ENCODE data around the gene DSCAM.
"Not testable (repeated sequence)": the region's sequence is repeated elsewhere in the genome, so short reads cannot be mapped to it uniquely, and the experiment has no call there.

DSCAM gene

GRCh38 chr21:40215941-40216340, 631.0 kb downstream of the DSCAM start:
- no peak for DNase-seq

GRCh38 chr21:40210251-40210650, 636.7 kb downstream of the DSCAM start:
- no peak for DNase-seq

GRCh38 chr21:40208948-40209345, 638.0 kb downstream of the DSCAM start:
- DNase-seq, result no peak

- no peak for DNase-seq
Measured at GRCh38 chr21:40208206-40208947, 638.6 kb downstream of the DSCAM start.

- DNase-seq, result no peak
Measured at GRCh38 chr21:40200946-40201345, 646.0 kb downstream of the DSCAM start.

GRCh38 chr21:40200126-40200525, 646.8 kb downstream of the DSCAM start:
- DNase-seq, result no peak

GRCh38 chr21:40194185-40194980, 652.6 kb downstream of the DSCAM start:
- no peak for DNase-seq

- no peak for DNase-seq
Measured at GRCh38 chr21:40191616-40192015, 655.3 kb downstream of the DSCAM start.

GRCh38 chr21:40191196-40191595, 655.8 kb downstream of the DSCAM start:
- DNase-seq, result no peak

- DNase-seq, result no peak
Measured at GRCh38 chr21:40187946-40188654, 658.9 kb downstream of the DSCAM start.

GRCh38 chr21:40187244-40187643, 659.7 kb downstream of the DSCAM start:
- no peak for DNase-seq

- no peak for DNase-seq
Measured at GRCh38 chr21:40186045-40186444, 660.9 kb downstream of the DSCAM start.

- DNase-seq, result no peak
Measured at GRCh38 chr21:40185208-40185607, 661.8 kb downstream of the DSCAM start.

GRCh38 chr21:40182491-40182890, 664.5 kb downstream of the DSCAM start:
- not testable (repeated sequence) for DNase-seq

- no peak for DNase-seq
Measured at GRCh38 chr21:40179166-40179565, 667.8 kb downstream of the DSCAM start.

GRCh38 chr21:40178726-40179125, 668.2 kb downstream of the DSCAM start:
- DNase-seq, result no peak

- DNase-seq, result no peak
Measured at GRCh38 chr21:40177979-40178378, 669.0 kb downstream of the DSCAM start.

- no peak for DNase-seq
Measured at GRCh38 chr21:40176724-40177123, 670.2 kb downstream of the DSCAM start.

GRCh38 chr21:40173816-40174215, 673.1 kb downstream of the DSCAM start:
- no peak for DNase-seq

GRCh38 chr21:40169971-40170370, 677.0 kb downstream of the DSCAM start:
- no peak for DNase-seq

- no peak for DNase-seq
Measured at GRCh38 chr21:40166291-40166843, 680.6 kb downstream of the DSCAM start.

- DNase-seq, result no peak
Measured at GRCh38 chr21:40165773-40166070, 681.2 kb downstream of the DSCAM start.

Data from activated naive CD4-positive, alpha-beta T cell treated with anti-CD3 and anti-CD28 coated beads, Interleukin-2, amount 50 U/mL, for 16 hours (primary cell).